Endothelial cell of umbilical vein (primary cell): Measurements from ENCODE around the gene PCDHB10. TPM values are rescaled to one million over a fixed set of nuclear protein-coding genes. Genes with fewer than 3 reads are reported as not detected.
"Not testable (repeated sequence)": the region's sequence is repeated elsewhere in the genome, so short reads cannot be mapped to it uniquely, and the experiment has no call there.

ENCODE experiments used
- BruUV-seq: library from RNA; stranded (reverse); fragments of 400-500 nt; replicated peaks from 2 replicates; lab custom pipeline; 2021; lab: Mats Ljungman, UMichigan
- CTCF ChIA-PET: fragments of 300-600, 350-600 bp; sonication (Branson Sonifier 250); formaldehyde crosslinking; loops from one replicate; lab custom pipeline; 2021; ENCODE audit warnings: antibody characterized with exemption, inconsistent platforms; lab: Charles Lee
- POLR2A ChIA-PET: fragments of 300-600, 350-600 bp; sonication (Branson Sonifier 250); formaldehyde crosslinking; loops from one replicate; lab custom pipeline; 2021; ENCODE audit warnings: antibody characterized with exemption, inconsistent platforms; lab: Charles Lee
- DNase-seq: peaks from one replicate; pipeline ENCODE4 v3.0.0-alpha.2; 2011; ENCODE audit warnings: low read depth, low spot score
- FAIRE-seq: peaks from 2 replicates; lab custom pipeline; 2011; peaks lifted over from hg19 to GRCh38; lab: Jason Lieb, UNC
- H2AFZ ChIP-seq: 2 replicates; pipeline ENCODE4 v1.6.0; 2012; ENCODE audit warnings: low read depth, low read length, control low read depth, inconsistent platforms
- H3K27ac ChIP-seq: 2 replicates; pipeline ENCODE4 v1.5.1; 2011; ENCODE audit warnings: low read depth, mild to moderate bottlenecking, control low read depth, low read length, moderate library complexity; ENCODE audit not compliant: insufficient read depth
- H3K27me3 ChIP-seq, 2 experiments: 2 replicates each; pipeline versions ENCODE4 v1.6.0 to v1.6.1; 2011; ENCODE audit warnings: low read length in 2 of 2, mixed read lengths in 1 of 2; ENCODE audit not compliant: control insufficient read depth in 2 of 2, insufficient read depth in 2 of 2
- H3K36me3 ChIP-seq, 2 experiments: 2 replicates in 1 of 2; 3 replicates in 1 of 2; pipeline ENCODE4 v1.5.1; 2011; ENCODE audit warnings: low read length in 2 of 2, mild to moderate bottlenecking in 1 of 2, moderate library complexity in 1 of 2; ENCODE audit not compliant: control insufficient read depth in 2 of 2, insufficient read depth in 2 of 2; ENCODE audit errors: extremely low read depth in 1 of 2
- H3K4me1 ChIP-seq: 3 replicates; pipeline ENCODE4 v1.5.1; 2011; ENCODE audit warnings: mild to moderate bottlenecking, low read length; ENCODE audit not compliant: control insufficient read depth, insufficient read depth; ENCODE audit errors: extremely low read depth
- H3K4me2 ChIP-seq: 2 replicates; pipeline ENCODE4 v1.6.1; 2011; ENCODE audit warnings: low read length, control low read depth, mixed read lengths; ENCODE audit not compliant: insufficient read depth
- H3K4me3 ChIP-seq, 3 experiments: fragments of 200-600 bp in 1 of 3; sonication (generic), shearing (Covaris generic) in 1 of 3; replicated peaks in 1 of 3; 2 replicates each; pipeline ENCODE4 v1.5.1; 2011 to 2016; ENCODE audit warnings: control low read depth in 3 of 3, low read length in 3 of 3, mild to moderate bottlenecking in 2 of 3, inconsistent platforms in 1 of 3, low read depth in 1 of 3, moderate library complexity in 1 of 3; ENCODE audit not compliant: insufficient read depth in 1 of 3
- H3K79me2 ChIP-seq: 2 replicates; pipeline ENCODE4 v1.6.0; 2012; ENCODE audit warnings: low read length, inconsistent platforms; ENCODE audit not compliant: control insufficient read depth, insufficient read depth
- H3K9ac ChIP-seq: replicated peaks from 2 replicates; pipeline ENCODE3; 2011; ENCODE audit warnings: low read length, control low read depth; ENCODE audit not compliant: insufficient read depth; ENCODE audit errors: extremely low read depth
- H3K9me1 ChIP-seq: replicated peaks from 3 replicates; pipeline ENCODE4 v1.6.0; 2011; ENCODE audit warnings: mild to moderate bottlenecking, low read length; ENCODE audit not compliant: control insufficient read depth, insufficient read depth; ENCODE audit errors: extremely low read depth
- H3K9me3 ChIP-seq: replicated peaks from 2 replicates; pipeline ENCODE4 v1.5.1; 2012; ENCODE audit warnings: low read length, inconsistent platforms; ENCODE audit not compliant: control insufficient read depth, insufficient read depth
- H4K20me1 ChIP-seq: replicated peaks from 2 replicates; pipeline ENCODE3; 2011; ENCODE audit warnings: mild to moderate bottlenecking, low read length; ENCODE audit not compliant: control insufficient read depth, insufficient read depth; ENCODE audit errors: extremely low read depth
- CTCF ChIP-seq, 2 donors: IDR thresholded peaks; 1 replicate in 1 of 2; 2 replicates in 1 of 2; pipeline ENCODE4 v1.5.1; 2011; ENCODE audit warnings: low read length in 2 of 2, mild to moderate bottlenecking in 2 of 2, moderate library complexity in 2 of 2, control low read depth in 1 of 2, inconsistent platforms in 1 of 2, low read depth in 1 of 2; ENCODE audit not compliant: insufficient read depth in 1 of 2; ENCODE audit errors: extremely low read depth in 1 of 2
- EZH2 ChIP-seq: IDR thresholded peaks from 2 replicates; pipeline ENCODE4 v1.6.1; 2012; ENCODE audit warnings: borderline replicate concordance, low read depth, mild to moderate bottlenecking, moderate library complexity, low read length, inconsistent platforms; ENCODE audit not compliant: severe bottlenecking
- FOS ChIP-seq: IDR thresholded peaks from 2 replicates; pipeline ENCODE4 v1.6.1; 2011; ENCODE audit warnings: mild to moderate bottlenecking, low read length, moderate library complexity, borderline replicate concordance; ENCODE audit not compliant: insufficient read depth
- GATA2 ChIP-seq: IDR thresholded peaks from 2 replicates; pipeline ENCODE4 v1.7.0; 2011; ENCODE audit warnings: low read depth, mild to moderate bottlenecking, moderate library complexity, mixed read lengths, low read length; ENCODE audit not compliant: insufficient read length, insufficient read depth
- JUN ChIP-seq: IDR thresholded peaks from 2 replicates; pipeline ENCODE4 v1.6.1; 2011; ENCODE audit warnings: borderline replicate concordance, low read depth; ENCODE audit not compliant: insufficient read length, insufficient read depth
- MAX ChIP-seq: IDR thresholded peaks from 2 replicates; pipeline ENCODE4 v1.6.1; 2011; ENCODE audit not compliant: insufficient read depth, insufficient read length
- MYC ChIP-seq: IDR thresholded peaks from one replicate; pipeline ENCODE4 v1.6.1; 2011; ENCODE audit warnings: mild to moderate bottlenecking, low read depth, low read length
- POLR2A ChIP-seq: IDR thresholded peaks from 2 replicates; pipeline ENCODE4 v1.6.1; 2012; ENCODE audit warnings: low read depth, mild to moderate bottlenecking, control low read depth, low read length
- POLR2AphosphoS5 ChIP-seq: IDR thresholded peaks from 2 replicates; pipeline ENCODE4 v1.6.1; 2012; ENCODE audit warnings: low read depth, mild to moderate bottlenecking, control low read depth, low read length, moderate library complexity; ENCODE audit not compliant: insufficient read depth
- dilution Hi-C: fragments of 300-500 bp; cut with MboI; formaldehyde crosslinking; loops from one replicate; pipeline ENCODE4 v1.15.0; 2019; ENCODE audit warnings: low sequenced_read_pairs; ENCODE audit not compliant: extremely low pct_ligation_motif_present
- intact Hi-C: fragments of 100-400 bp; cut with micrococcal nuclease; formaldehyde crosslinking; loops from one replicate; pipeline ENCODE4 v1.10.0; 2022
- polyA plus RNA-seq, 4 experiments: library from polyadenylated mRNA; depleted of rRNA in 3 of 4; stranded (reverse) in 3 of 4; unstranded in 1 of 4; fragments of >200 nt; gene quantifications; 2 replicates each; pipeline versions ENCODE4 v1.2.1 to v1.2.3, GENCODE V29; 2011 to 2012; ENCODE audit warnings: missing spikeins in 1 of 4
- total RNA-seq: library from RNA; stranded (reverse); gene quantifications from 2 replicates; pipeline ENCODE4 v1.2.3, GENCODE V29; 2021

PCDHB10 gene
- total and polyA plus RNA-seq, 2 donors (not counting 3 experiments of a cell fraction or from before 2014, with no cell fraction given) = 0.51 to 0.62 TPM

GRCh38 chr5:141199359-141200235, 7.4 kb downstream of the PCDHB10 start, which contains the start of gene PCDHB11:
TSS of gene PCDHB11 (plus strand) at chr5:141199627. CDS start at chr5:141199775, 148 bp downstream.
- Histone ChIP-seq H3K4me2 (no peak within 1 kb of the TSS), H3K27ac (no peak within 1 kb of the TSS), H3K4me1 (no peaks in the 10 kb centered on the region), H3K27me3 (no peaks in the 10 kb centered on the region), H3K4me3 (no peak within 1 kb of the TSS), H3K79me2 (no peaks in the 10 kb centered on the region), H3K9me1 (no peaks in the 10 kb centered on the region), H3K36me3 (no peaks in the 10 kb centered on the region), H3K9ac (no peak within 1 kb of the TSS), H4K20me1 (no peaks in the 10 kb centered on the region), H2AFZ (no peak within 1 kb of the TSS), H3K9me3 (no peaks in the 10 kb centered on the region)
- BruUV-seq = no TSS peak
- POLR2A ChIA-PET = no interaction called here
- DNase-seq = peak; percentile 2
- TF ChIP-seq MYC (no peak), POLR2AphosphoS5 (no peak), FOS (no peak), JUN (no peak), CTCF (IDR thresholded peaks at IDR 0.05; ENCODE audit: extremely low read depth in 1 of 2, insufficient read depth in 1 of 2, low read depth in 1 of 2, low read length in 2 of 2) (no peak), GATA2 (no peak), MAX (no peak), EZH2 (no peak), POLR2A (no peak)
- dilution Hi-C loops = no loop called here
- intact Hi-C loops = no loop called here
- CTCF ChIA-PET = interaction anchor here (0.8 to 1.1 kb wide), 2 partner anchors 24 to 365 kb away, joined by 3 to 4 read pairs; partner anchors contain the start of gene PCDHB14
- FAIRE-seq = no peak

- CTCF ChIA-PET = interaction anchor here (1.0 kb wide), 1 partner anchor 22 kb away, joined by 3 read pairs; the partner anchor contains the start of gene PCDHB14
- DNase-seq, H4K20me1 ChIP-seq, POLR2A ChIA-PET, H3K4me2 ChIP-seq, H2AFZ ChIP-seq, H3K4me1 ChIP-seq, H3K79me2 ChIP-seq, dilution Hi-C loops, H3K9ac ChIP-seq, H3K27me3 ChIP-seq, H3K9me1 ChIP-seq, intact Hi-C loops, H3K27ac ChIP-seq, H3K4me3 ChIP-seq, H3K36me3 ChIP-seq, BruUV-seq, H3K9me3 ChIP-seq, FAIRE-seq: not testable (repeated sequence)
These were observed 9.0 kb downstream of the PCDHB10 start for GRCh38 chr5:141201126-141201525.
